Panc1 (cell line): ENCODE measurements around the gene CENPT.

Experiments
- POLR2AphosphoS5 ChIP-seq: IDR thresholded peaks from 2 replicates; pipeline ENCODE4 v1.6.1; 2012; ENCODE audit warnings: mild to moderate bottlenecking, low read depth, low read length, moderate library complexity
- REST ChIP-seq, 2 experiments: IDR thresholded peaks; 2 replicates each; pipeline ENCODE4 v1.6.1; 2011 to 2012; ENCODE audit warnings: low read depth in 2 of 2, control low read depth in 1 of 2, low read length in 1 of 2, mild to moderate bottlenecking in 1 of 2, moderate library complexity in 1 of 2; ENCODE audit not compliant: insufficient read depth in 1 of 2
- SIN3A ChIP-seq: IDR thresholded peaks from 2 replicates; pipeline ENCODE4 v1.6.1; 2012; ENCODE audit warnings: low read depth, mild to moderate bottlenecking, low read length, moderate library complexity, borderline replicate concordance; ENCODE audit not compliant: insufficient read depth
- TCF7L2 ChIP-seq: IDR thresholded peaks from 2 replicates; pipeline ENCODE4 v1.6.1; 2011; ENCODE audit warnings: mild to moderate bottlenecking, low read depth, low read length, inconsistent platforms
- TF ChIP-seq, protein P1 (sequence below): fragments of 450-650 bp; IDR thresholded peaks from 2 replicates; pipeline ENCODE4 v1.5.1; 2017; ENCODE audit warnings: mild to moderate bottlenecking

DNA sequence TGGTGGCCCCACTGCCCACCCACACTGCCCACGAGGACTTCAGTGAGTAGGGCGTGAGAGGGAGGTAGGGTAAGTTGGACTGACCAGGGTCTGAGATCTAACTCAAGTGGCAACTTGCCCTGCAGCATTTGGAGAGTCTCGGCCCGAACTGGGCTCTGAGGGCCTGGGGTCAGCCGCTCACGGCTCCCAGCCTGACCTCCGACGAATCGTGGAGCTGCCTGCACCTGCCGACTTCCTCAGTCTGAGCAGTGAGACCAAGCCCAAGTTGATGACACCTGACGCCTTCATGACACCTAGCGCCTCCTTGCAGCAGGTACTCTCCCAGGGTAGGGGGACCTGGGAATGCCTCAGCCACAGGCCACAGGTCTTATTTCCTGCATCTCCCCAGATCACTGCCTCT lies 32.0 kb upstream of the CENPT start:
- TF ChIP-seq POLR2AphosphoS5 (no peak), REST (IDR thresholded peaks at IDR 0.05; ENCODE audit: insufficient read depth in 1 of 2, low read depth in 2 of 2, low read length in 1 of 2) (no peak), TCF7L2 (no peak), SIN3A (no peak)
- TF ChIP-seq, protein P1, sequence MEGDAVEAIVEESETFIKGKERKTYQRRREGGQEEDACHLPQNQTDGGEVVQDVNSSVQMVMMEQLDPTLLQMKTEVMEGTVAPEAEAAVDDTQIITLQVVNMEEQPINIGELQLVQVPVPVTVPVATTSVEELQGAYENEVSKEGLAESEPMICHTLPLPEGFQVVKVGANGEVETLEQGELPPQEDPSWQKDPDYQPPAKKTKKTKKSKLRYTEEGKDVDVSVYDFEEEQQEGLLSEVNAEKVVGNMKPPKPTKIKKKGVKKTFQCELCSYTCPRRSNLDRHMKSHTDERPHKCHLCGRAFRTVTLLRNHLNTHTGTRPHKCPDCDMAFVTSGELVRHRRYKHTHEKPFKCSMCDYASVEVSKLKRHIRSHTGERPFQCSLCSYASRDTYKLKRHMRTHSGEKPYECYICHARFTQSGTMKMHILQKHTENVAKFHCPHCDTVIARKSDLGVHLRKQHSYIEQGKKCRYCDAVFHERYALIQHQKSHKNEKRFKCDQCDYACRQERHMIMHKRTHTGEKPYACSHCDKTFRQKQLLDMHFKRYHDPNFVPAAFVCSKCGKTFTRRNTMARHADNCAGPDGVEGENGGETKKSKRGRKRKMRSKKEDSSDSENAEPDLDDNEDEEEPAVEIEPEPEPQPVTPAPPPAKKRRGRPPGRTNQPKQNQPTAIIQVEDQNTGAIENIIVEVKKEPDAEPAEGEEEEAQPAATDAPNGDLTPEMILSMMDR: no peak
